HCT116 (cell line): ENCODE measurements around the gene SLC16A4. TPM values are rescaled to one million over a fixed set of nuclear protein-coding genes. Genes with fewer than 3 reads are reported as not detected.

ENCODE experiments used
- ATAC-seq: fragments of 200-7000 bp; cut with Tn5 transposase; 2 replicates; pipeline ENCODE4 v1.9.1; 2020; ENCODE audit warnings: mild to moderate bottlenecking, moderate library complexity
- BruUV-seq: library from RNA; stranded (reverse); fragments of 400-500 nt; replicated peaks from 2 replicates; lab custom pipeline; 2021; lab: Mats Ljungman, UMichigan
- CTCF ChIA-PET: fragments of 300-600 bp; sonication (Branson Sonifier 250); formaldehyde crosslinking; loops from one replicate; lab custom pipeline; 2021; ENCODE audit warnings: antibody characterized with exemption; lab: Charles Lee
- POLR2A ChIA-PET: fragments of 300-600, 350-600 bp; sonication (Branson Sonifier 250); formaldehyde crosslinking; loops from one replicate; lab custom pipeline; 2021; ENCODE audit warnings: antibody characterized with exemption; lab: Charles Lee
- RAD21 ChIA-PET, 2 experiments: fragments of 300-600 bp; sonication (Branson Sonifier 250); formaldehyde crosslinking; loops; one replicate each; lab custom pipeline; 2023; ENCODE audit warnings: low total read pairs in 2 of 2; ENCODE audit not compliant: uncharacterized antibody in 2 of 2, unreplicated experiment in 2 of 2, low non-redundant PET in 1 of 2; lab: Charles Lee
- DNase-seq: peaks from one replicate; pipeline ENCODE4 v3.0.0-alpha.2; 2010; ENCODE audit warnings: low read depth, low spot score
- H2AFZ ChIP-seq: fragments of 200-600 bp; shearing (Covaris generic), sonication (generic); 2 replicates; pipeline ENCODE4 v1.6.1; 2017; ENCODE audit warnings: low read depth, mixed run types, mixed read lengths, antibody characterized with exemption, low read length; ENCODE audit not compliant: poor library complexity, severe bottlenecking
- H3K27ac ChIP-seq: 2 replicates; pipeline ENCODE4 v1.5.1; 2012; ENCODE audit warnings: low read depth, low read length
- H3K27me3 ChIP-seq: fragments of 200-600 bp; sonication (generic); 2 replicates; pipeline ENCODE4 v1.6.1; 2016; ENCODE audit warnings: mixed run types, low read length, mixed read lengths; ENCODE audit not compliant: insufficient read depth
- H3K36me3 ChIP-seq, 2 experiments: fragments of 200-500 bp in 1 of 2; fragments of 200-600 bp in 1 of 2; sonication (Bioruptor generic) in 1 of 2; sonication (generic) in 1 of 2; 2 replicates each; pipeline versions ENCODE4 v1.5.1 to v1.6.1; 2014 to 2016; ENCODE audit warnings: low read length in 2 of 2, inconsistent platforms in 1 of 2, mixed read lengths in 1 of 2, mixed run types in 1 of 2; ENCODE audit not compliant: insufficient read depth in 2 of 2, control insufficient read depth in 1 of 2
- H3K4me1 ChIP-seq, 2 experiments: fragments of 200-600 bp in 1 of 2; sonication (generic) in 1 of 2; 2 replicates each; pipeline versions ENCODE4 v1.5.1 to v1.6.1; 2012 to 2017; ENCODE audit warnings: low read length in 2 of 2, inconsistent platforms in 1 of 2, mild to moderate bottlenecking in 1 of 2, mixed read lengths in 1 of 2, mixed run types in 1 of 2, moderate library complexity in 1 of 2; ENCODE audit not compliant: insufficient read depth in 2 of 2, control insufficient read depth in 1 of 2
- H3K4me2 ChIP-seq: fragments of 200-600 bp; sonication (generic); 2 replicates; pipeline ENCODE4 v1.6.1; 2017; ENCODE audit warnings: mixed run types, low read length, mixed read lengths
- H3K4me3 ChIP-seq, 2 experiments: fragments of 200-600 bp in 1 of 2; sonication (generic) in 1 of 2; replicated peaks in 1 of 2; 2 replicates each; pipeline ENCODE4 v1.5.1; 2011 to 2016; ENCODE audit warnings: low read length in 2 of 2, control low read depth in 1 of 2, low read depth in 1 of 2, mild to moderate bottlenecking in 1 of 2, mixed read lengths in 1 of 2, mixed run types in 1 of 2
- H3K79me2 ChIP-seq: fragments of 200-600 bp; sonication (generic); 2 replicates; pipeline ENCODE4 v1.6.1; 2017; ENCODE audit warnings: mild to moderate bottlenecking, mixed run types, low read length, moderate library complexity, mixed read lengths; ENCODE audit not compliant: insufficient read depth
- H3K9ac ChIP-seq: fragments of 200-600 bp; sonication (generic); 2 replicates; pipeline ENCODE4 v1.6.1; 2016; ENCODE audit warnings: low read length, mixed read lengths
- H3K9me2 ChIP-seq: fragments of 200-600 bp; sonication (generic), shearing (Covaris generic); 2 replicates; pipeline ENCODE4 v1.6.1; 2017; ENCODE audit warnings: mixed run types, mild to moderate bottlenecking, moderate library complexity; ENCODE audit not compliant: insufficient read depth
- H3K9me3 ChIP-seq, 2 experiments: fragments of 200-500 bp in 1 of 2; fragments of 200-600 bp in 1 of 2; sonication (Bioruptor generic) in 1 of 2; sonication (generic) in 1 of 2; 2 replicates each; pipeline ENCODE4 v1.6.1; 2014 to 2017; ENCODE audit warnings: low read length in 2 of 2, mixed read lengths in 2 of 2, inconsistent platforms in 1 of 2, low read depth in 1 of 2, mild to moderate bottlenecking in 1 of 2, mixed run types in 1 of 2, moderate library complexity in 1 of 2; ENCODE audit not compliant: control insufficient read depth in 1 of 2, insufficient read depth in 1 of 2
- H4K20me1 ChIP-seq: fragments of 200-600 bp; sonication (generic), shearing (Covaris generic); 2 replicates; pipeline ENCODE4 v1.6.1; 2017; ENCODE audit warnings: mixed run types, mild to moderate bottlenecking, moderate library complexity; ENCODE audit not compliant: insufficient read depth
- ATF3 ChIP-seq: IDR thresholded peaks from 2 replicates; pipeline ENCODE4 v1.6.1; 2012
- CBX3 ChIP-seq: IDR thresholded peaks from 2 replicates; pipeline ENCODE4 v1.6.1; 2012; ENCODE audit warnings: low read depth
- EGR1 ChIP-seq: IDR thresholded peaks from 2 replicates; pipeline ENCODE4 v1.6.1; 2012; ENCODE audit warnings: low read depth
- POLR2A ChIP-seq: IDR thresholded peaks from 2 replicates; pipeline ENCODE4 v1.7.0; 2011; ENCODE audit warnings: borderline replicate concordance; ENCODE audit not compliant: insufficient read depth, insufficient read length; ENCODE audit errors: extremely low read depth
- POLR2AphosphoS5 ChIP-seq: IDR thresholded peaks from 2 replicates; pipeline ENCODE4 v1.6.1; 2011; ENCODE audit warnings: mild to moderate bottlenecking, low read depth, low read length, moderate library complexity
- RAD21 ChIP-seq: IDR thresholded peaks from 2 replicates; pipeline ENCODE4 v1.6.1; 2012; ENCODE audit warnings: low read depth, mild to moderate bottlenecking
- REST ChIP-seq: IDR thresholded peaks from 2 replicates; pipeline ENCODE4 v1.6.1; 2012; ENCODE audit warnings: low read depth
- SIN3A ChIP-seq: IDR thresholded peaks from 2 replicates; pipeline ENCODE4 v1.6.1; 2012; ENCODE audit warnings: low read depth
- SP1 ChIP-seq: IDR thresholded peaks from 2 replicates; pipeline ENCODE4 v1.6.1; 2012; ENCODE audit warnings: low read depth
- TCF7L2 ChIP-seq: IDR thresholded peaks from 2 replicates; pipeline ENCODE4 v1.7.0; 2011; ENCODE audit warnings: borderline replicate concordance, inconsistent platforms; ENCODE audit not compliant: insufficient read depth, insufficient read length; ENCODE audit errors: extremely low read depth
- ZFX ChIP-seq: fragments of 450-650 bp; IDR thresholded peaks from 2 replicates; pipeline ENCODE4 v1.6.1; 2017
- intact Hi-C: fragments of 100-400 bp; cut with micrococcal nuclease; formaldehyde crosslinking; loops from 2 replicates; pipeline ENCODE4 v1.10.0; 2022
- total RNA-seq: library from RNA; stranded (reverse); gene quantifications from one replicate; pipeline ENCODE4 v1.2.1, GENCODE V29; 2021; ENCODE audit not compliant: unreplicated experiment

Gene SLC16A4
- total RNA-seq, 1 experiment from 2014 or later = 0.20 TPM

GRCh38 chr1:110380672-110381283 is 10.0 kb downstream of the SLC16A4 start:
- ChIA-PET CTCF (no interaction called here), RAD21 (no interaction called here), POLR2A (no interaction called here)
- Histone ChIP-seq H3K9me2 (no peaks in the 10 kb centered on the region), H3K79me2 (no peaks in the 10 kb centered on the region), H3K4me1 (peaks cover 0 to 9% of the 10 kb centered on the region in 2 experiments; a peak in 1 of 4 replicates), H3K27me3 (no peaks in the 10 kb centered on the region), H3K27ac (no peak overlapping the region), H3K36me3 (peaks cover 16 to 21% of the 10 kb centered on the region in 2 experiments; a peak in 3 of 4 replicates), H3K4me2 (no peak overlapping the region), H3K4me3 (no peak overlapping the region), H2AFZ (no peak overlapping the region), H3K9me3 (no peaks in the 10 kb centered on the region), H3K9ac (no peak overlapping the region), H4K20me1 (no peaks in the 10 kb centered on the region)
- intact Hi-C loops = no loop called here
- DNase-seq (no peak), ATAC-seq (no peak)
- no TSS peak for BruUV-seq
- TF ChIP-seq EGR1 = no peak
- TF ChIP-seq RAD21 = no peak
- TF ChIP-seq CBX3 = no peak
- TF ChIP-seq ATF3 = no peak
- TF ChIP-seq TCF7L2 = no peak
- no peak for TF ChIP-seq POLR2A
- TF ChIP-seq SIN3A = no peak
- TF ChIP-seq POLR2AphosphoS5 = no peak
- no peak for TF ChIP-seq SP1
- TF ChIP-seq ZFX = no peak
- no peak for TF ChIP-seq REST
